HG02571 (cell line): ENCODE measurements around the gene PLEKHH3.
"Not testable (repeated sequence)": the region's sequence is repeated elsewhere in the genome, so short reads cannot be mapped to it uniquely, and the experiment has no call there.

ENCODE experiments used
- ATAC-seq: cut with Tn5 transposase; IDR thresholded peaks from one replicate; pipeline ENCODE4 v1.9.1; 2021; ENCODE audit warnings: mild to moderate bottlenecking, moderate library complexity; ENCODE audit not compliant: unreplicated experiment

Gene PLEKHH3

DNA sequence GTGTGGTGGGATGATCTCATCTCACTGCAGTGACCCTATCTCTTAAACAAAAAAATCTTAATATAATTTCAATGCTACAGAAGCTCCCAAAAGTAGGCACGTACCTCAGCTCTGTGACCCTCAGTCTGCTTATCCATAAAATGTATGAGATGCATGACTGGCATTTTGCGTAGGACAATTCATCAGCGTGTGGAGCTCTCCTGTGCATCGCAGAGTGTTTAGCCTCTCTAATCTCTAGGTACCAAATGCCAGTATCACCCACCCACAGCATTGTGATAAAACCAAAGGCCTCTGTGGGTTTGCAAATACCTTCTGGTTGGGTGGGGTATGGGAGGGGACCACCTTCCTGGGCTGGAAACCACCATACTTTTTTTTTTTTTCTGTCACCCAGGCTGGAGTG is 36.7 kb downstream of the PLEKHH3 start:
- ATAC-seq = no peak

DNA sequence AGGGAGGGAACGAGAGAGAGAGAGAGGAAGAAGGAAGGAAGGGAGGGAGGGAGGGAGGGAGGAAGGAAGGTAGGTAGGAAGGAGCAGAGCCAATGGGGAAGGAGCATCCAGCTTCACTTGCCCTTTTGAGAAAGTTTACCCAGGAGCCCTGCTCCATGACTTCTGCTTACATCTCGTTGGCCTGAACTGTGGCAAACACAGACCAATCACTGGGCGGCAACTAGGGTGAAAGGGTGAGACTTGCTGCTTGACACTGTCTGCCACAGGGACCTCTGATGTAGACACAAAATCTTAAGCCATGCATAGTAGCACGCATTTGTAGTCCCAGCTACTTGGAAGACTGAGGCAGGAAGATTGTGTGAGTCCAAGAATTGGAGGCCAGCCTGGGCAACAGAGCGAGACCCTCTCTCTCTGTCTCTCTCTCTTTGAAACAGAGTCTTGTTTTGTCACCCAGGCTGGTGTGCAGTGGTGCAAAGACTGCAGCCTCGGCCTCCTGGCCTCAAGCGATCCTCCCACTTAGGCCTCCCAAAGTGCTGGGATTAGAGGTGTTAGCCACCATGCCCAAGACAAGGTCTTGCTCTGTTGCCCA is 37.2 kb downstream of the PLEKHH3 start:
- ATAC-seq = no peak

DNA sequence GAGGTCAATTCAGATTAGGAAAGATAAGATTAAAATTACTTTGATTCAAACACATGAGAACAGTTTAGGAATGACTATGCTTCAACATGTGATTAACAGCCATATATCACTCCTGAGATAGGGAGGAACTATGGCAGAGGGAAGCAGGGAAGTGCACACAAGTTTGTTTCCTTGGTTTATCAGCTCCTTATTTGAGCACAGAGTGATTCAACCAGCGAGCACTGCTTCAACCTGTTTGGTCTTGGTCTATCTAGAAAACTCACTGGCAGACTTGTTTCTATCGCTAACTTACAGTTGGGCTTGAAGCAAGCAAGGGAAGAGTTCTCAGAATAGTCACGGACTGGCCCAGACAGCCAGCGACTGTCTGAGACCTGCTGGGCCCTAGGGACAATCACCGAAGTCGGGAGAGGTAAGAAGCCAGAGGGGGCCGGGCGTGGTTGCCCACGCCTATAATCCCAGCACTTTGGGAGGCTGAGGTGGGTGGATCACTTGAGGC is 43.8 kb downstream of the PLEKHH3 start:
- no peak for ATAC-seq

DNA sequence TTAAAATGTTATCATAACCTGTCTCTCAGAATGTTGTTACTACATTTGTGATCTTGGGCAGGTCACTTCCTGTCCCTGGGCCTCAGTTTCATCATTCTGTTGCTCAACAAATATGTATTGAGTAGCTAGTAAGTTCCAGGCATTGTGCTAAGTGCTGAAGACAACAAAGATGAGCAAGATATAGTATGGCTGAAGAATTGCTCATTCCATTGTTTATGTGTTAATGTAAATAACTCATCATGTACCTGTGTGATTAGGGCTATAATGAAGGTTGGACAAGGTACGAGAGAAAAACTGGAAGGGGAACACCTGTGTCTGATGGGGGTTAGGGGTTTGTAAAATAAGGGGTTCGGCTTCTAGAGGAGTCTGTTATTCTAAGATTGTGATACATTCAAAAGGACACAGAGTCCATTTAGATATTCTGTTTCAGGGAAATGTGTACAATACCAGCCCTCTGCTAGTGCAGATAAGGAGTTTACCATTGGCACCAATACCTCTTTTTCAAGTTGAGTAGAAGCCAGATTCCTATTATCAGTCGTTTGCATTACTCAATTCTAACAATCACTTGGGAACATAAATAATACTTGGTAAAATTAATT is 47.3 kb downstream of the PLEKHH3 start:
- no peak for ATAC-seq

DNA sequence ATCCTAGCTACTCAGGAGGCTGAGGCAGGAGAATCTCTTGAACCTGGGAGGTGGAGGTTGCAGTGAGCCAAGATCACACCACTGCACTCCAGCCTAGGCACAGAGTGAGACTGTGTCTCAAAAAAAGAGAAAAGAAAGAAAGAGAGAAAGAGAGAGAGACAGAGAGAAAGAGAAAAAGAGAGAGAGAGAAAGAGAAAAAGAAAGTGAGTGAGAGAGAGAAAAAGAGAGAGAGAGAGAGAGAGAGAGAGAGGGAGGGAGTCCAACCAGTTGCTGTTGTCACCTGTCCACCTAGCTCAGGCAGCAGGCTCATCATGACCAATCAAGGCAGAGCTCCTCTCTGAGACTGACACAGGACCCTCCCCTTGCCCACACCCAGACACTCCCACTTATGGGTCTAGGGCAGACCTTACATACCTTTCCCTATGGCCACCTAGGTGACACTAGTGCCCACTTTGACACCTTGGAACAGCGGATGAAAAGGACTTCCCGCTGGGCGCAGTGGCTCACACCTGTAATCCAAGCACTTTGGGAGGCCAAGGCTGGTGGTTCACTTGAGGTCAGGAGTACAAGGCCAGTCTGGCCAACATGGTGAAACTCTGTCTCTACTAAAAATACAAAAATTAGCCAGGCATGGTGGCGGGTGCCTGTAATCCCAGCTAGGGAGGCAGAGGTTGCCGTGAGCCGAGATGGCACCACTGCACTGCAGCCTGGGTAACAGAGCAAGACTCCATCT is 49.6 kb downstream of the PLEKHH3 start:
- ATAC-seq = not testable (repeated sequence)

DNA sequence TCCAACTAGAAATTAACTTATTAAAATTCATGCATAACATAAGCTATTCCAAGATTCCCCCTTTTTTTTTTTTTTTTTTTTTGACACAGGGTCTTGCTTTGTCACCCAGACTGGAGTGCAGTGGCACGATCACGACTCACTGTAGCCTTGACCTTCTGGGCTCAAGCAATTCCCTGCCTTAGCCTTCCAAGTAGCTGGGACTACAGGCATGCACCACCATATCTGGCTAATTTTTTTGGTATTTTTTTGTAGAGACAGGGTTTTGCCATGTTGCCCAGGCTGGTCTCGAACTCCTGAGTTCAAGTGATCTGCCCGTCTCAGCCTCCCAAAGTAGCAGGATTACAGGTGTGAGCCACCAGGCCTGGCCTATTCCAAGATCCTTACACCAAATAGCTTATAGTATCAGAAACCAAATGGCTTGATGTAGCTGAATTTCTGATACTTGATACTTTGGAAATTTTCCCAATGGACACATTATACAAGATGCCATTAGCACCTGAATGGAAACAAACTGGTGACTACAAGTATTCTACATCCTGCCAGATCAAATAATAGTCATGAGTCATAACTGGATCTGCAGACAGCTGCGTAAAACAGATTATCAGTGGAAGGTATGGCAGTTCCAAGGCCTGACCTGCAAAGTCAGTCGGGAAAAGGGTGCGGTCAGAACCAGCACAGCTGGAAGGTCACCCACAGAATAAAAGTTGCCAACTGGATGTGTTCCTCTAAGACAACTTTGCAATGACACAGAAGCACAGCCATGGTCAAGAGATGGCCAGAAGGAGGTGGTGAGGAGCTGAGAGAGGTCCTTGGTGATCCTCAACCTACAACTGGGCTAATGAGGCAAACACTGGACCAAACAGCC is 52.8 kb downstream of the PLEKHH3 start:
- ATAC-seq = no peak

DNA sequence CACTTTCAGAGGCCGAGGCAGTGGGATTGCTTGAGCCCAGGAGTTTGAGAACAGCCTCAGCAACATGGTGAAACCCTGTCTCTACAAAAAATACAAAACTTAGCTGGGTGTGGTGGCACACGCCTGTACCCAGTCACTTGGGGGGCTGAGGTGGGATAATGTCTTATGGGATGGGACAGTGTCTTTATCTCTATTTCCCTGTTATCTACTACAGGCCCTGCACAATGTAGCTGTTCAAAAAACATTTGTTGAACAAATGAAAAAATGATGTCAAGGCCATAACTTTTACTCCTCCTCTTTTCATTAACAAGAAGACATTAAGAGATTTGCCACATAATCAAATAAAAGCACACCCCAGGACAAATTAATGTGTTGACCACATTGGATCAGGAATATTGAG is 53.5 kb downstream of the PLEKHH3 start:
- no peak for ATAC-seq

DNA sequence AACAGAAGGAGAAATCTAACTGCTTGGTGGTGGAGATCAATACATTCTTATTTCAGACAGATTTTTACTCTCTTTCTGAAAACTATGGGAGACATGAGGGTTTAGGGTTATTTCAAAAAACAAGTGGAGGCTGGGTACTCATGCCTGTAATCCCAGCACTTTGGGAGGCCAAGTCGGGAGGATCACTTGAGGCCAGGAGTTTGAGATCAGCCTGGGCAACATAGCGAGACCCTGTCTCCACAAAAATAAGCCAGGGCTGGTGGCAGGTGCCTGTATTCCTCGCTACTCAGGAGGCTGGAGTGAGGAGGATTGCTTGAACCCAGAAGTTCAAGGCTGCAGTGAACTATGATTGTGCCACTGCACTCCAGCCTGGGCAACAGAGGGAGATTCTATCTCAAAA is 54.8 kb downstream of the PLEKHH3 start:
- ATAC-seq = not testable (repeated sequence)

DNA sequence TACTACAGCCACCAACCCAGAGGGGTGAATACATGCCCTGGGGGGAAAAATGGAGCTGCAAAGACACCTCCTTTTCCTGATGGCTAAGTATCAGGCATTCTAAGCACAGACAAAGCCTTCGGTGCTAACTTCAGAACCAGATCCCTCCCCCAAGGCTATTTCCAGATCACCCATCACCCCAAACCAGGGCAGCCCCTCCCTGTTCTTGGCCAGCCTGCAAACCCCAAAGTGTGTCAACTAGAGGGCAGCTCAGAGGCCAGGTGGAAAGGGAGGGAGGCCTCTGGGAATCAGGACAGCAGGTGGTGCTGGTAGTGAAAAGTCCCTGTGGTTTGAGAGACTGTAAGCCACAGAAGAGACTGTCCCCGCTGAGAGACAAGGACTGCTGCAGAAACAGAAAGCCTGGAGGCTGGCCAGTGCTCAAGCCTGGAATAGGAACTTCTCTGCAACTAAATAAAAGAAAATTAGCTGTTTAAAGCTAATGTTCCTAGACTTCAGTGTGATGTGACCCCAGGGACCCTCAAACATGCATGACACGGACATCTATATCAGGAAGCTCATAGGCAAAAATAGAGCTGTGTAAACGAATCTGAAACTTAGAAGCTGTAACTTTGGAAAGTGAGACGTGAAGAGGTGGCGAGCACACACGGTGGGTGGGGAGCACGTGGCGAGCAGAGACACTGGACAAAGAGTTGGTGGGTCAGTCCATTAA is 58.2 kb downstream of the PLEKHH3 start:
- peak; percentile 69 for ATAC-seq

DNA sequence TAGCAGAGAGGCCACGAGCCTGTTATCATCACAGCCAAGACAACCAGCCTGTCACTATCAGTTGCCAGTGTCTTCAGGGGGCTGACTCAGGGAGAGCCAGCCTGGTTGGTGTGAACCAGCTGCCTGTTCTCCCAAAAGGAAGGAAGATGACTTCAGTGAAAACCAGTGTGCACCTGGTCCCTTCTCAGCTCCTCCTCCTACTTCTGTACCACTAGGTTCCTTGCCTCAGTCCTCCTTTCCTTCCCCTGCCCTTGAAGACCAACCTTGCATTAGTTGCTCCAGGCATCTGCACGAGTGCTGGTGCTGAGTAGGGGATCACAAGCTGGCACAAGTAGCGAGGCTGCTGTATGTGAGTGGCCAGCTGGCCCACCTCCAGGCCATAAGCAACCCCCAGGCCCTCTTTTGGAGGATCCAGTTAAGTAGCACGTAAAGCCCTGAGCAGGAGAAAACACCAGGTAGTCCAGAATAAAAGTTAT is 58.8 kb downstream of the PLEKHH3 start:
- ATAC-seq = peak; percentile 21
